C1 segment of cervical spinal cord (tissue), 14 donors: Measurements from ENCODE around the gene HIF1A.

ENCODE experiments used
- DNase-seq, 14 donors: peaks; one replicate each; lab custom pipeline; 2025; lab: John Stamatoyannopoulos, UW

Gene HIF1A

DNA sequence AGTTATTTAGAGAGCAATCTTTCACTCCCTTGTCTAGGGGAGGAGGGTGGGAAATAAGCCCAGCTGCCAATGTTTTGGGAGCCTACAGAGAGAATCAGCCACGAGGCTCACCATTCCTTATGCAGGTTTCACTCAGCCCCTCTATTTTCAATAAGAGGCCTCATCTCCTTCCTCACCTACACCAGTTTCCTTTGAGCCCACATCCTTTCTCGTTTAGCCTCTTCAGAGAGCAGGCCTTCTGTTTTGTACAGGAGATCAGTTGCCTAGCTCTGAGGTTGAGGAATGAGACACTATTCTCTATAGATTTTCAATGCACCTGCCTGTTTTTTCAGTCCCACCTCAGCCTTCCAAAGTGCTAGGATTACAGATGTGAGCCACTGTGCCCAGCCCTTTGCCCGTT, 84.8 kb downstream of the HIF1A start:
- DNase-seq: no peak

DNA sequence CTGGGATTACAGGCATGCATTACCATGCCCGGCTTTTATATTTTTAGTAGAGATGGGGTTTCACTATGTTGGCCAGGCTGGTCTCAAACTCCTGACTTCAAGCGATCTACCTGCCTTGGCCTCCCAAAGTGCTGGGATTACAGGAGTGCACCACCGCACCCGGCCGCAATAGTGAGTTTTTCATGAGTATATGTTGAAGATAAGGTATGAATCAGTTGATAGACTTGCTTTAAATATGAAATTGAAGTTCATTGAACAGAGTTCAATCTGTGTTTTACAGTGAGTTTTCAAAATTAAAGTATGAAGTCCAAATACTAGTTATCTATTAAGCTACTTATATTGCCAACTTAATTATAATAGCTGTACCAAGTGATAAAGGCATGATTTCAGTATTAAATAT, 102.0 kb downstream of the HIF1A start:
- no peak for DNase-seq
